ENCODE results near the gene S100A4.
"Not testable (repeated sequence)": the region's sequence is repeated elsewhere in the genome, so short reads cannot be mapped to it uniquely, and the experiment has no call there.

Gene S100A4

GRCh38 chr1:153567621-153568366 lies 22.2 kb upstream of the S100A4 start:
- Histone ChIP-seq H3K4me1 (ENCODE audit: control insufficient read depth, insufficient read depth, low read length) (peaks cover 36% of the 10 kb centered on the region), H3K9ac (ENCODE audit: low read length in 2 of 2) (peak overlapping the region; percentile 64 to 71)

DNA sequence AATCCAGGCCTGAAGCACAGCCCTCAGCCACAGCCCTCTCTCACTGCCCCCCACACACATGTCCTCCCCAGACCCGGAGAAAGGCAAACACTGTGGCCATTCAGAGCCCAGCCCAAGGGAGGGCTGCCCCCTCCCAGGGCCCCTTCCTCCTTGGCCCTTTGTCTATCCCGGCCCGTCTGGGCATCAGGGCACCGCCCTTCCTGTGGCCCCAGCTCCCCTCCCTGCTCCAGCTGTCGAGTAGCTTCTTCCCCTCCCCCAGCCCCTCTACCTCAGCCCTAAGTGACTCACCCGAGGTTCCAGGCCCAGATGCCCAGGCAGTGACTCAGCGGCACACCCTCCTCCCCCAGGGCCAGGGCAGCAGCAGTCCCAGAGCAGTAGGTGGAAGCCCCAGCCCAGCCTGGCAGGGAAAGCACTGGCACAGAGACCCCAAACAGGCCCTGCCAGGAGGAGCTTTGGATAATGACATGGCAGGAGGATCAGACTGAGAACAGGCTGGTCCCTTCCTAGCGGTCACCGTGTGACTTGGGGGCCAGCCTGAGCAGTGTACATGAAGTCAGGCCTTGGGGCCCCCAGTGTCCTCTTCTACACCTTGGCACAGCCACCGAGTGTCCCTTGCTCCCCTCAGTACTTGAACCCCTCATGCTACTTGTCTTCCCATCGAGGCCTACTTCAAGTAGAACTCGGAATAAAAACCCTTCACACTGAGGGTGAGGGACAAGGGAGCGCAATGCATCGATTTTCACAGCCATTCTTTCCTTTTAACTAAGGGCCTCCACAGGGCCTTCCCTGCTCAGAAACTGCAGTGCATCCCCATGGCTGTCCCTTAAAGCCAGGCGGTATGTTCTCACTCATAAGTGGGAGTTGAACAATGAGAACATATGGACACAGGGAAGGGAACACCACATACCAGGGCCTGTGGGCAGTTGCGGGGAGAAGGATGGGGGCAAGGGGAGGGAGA lies 21.1 kb upstream of the S100A4 start:
- no peaks in the 10 kb centered on the region for H3K27me3 ChIP-seq (ENCODE audit: control insufficient read depth in 1 of 2, insufficient read depth in 2 of 2, low read length in 2 of 2)
- no peaks in the 10 kb centered on the region for H3K36me3 ChIP-seq (ENCODE audit: control insufficient read depth in 2 of 2, insufficient read depth in 2 of 2, low read length in 2 of 2)
- H3K9me3 ChIP-seq (ENCODE audit: control insufficient read depth in 2 of 2, low read length in 2 of 2): no peaks in the 10 kb centered on the region
- H3K4me1 ChIP-seq (ENCODE audit: control insufficient read depth, insufficient read depth, low read length): peaks cover 36% of the 10 kb centered on the region
- peak overlapping the region; percentile 12 to 44 for H3K4me3 ChIP-seq (ENCODE audit: low read length in 2 of 2)
- peak overlapping the region; percentile 71 for H3K27ac ChIP-seq (ENCODE audit: low read length)
- peak overlapping the region; percentile 20 to 58 for H3K9ac ChIP-seq (ENCODE audit: low read length in 2 of 2)

More at GRCh38 chr1:153567621-153568366, 22.2 kb upstream of the S100A4 start:
- H3K9me3 ChIP-seq (ENCODE audit: control insufficient read depth in 2 of 2, low read length in 2 of 2): no peaks in the 10 kb centered on the region
- H3K4me3 ChIP-seq (ENCODE audit: low read length in 2 of 2): peak overlapping the region; percentile 60 to 73
- H3K27ac ChIP-seq (ENCODE audit: low read length): peak overlapping the region; percentile 46
- H3K27me3 ChIP-seq (ENCODE audit: control insufficient read depth in 1 of 2, insufficient read depth in 2 of 2, low read length in 2 of 2): no peaks in the 10 kb centered on the region
- no peaks in the 10 kb centered on the region for H3K36me3 ChIP-seq (ENCODE audit: control insufficient read depth in 2 of 2, insufficient read depth in 2 of 2, low read length in 2 of 2)

DNA sequence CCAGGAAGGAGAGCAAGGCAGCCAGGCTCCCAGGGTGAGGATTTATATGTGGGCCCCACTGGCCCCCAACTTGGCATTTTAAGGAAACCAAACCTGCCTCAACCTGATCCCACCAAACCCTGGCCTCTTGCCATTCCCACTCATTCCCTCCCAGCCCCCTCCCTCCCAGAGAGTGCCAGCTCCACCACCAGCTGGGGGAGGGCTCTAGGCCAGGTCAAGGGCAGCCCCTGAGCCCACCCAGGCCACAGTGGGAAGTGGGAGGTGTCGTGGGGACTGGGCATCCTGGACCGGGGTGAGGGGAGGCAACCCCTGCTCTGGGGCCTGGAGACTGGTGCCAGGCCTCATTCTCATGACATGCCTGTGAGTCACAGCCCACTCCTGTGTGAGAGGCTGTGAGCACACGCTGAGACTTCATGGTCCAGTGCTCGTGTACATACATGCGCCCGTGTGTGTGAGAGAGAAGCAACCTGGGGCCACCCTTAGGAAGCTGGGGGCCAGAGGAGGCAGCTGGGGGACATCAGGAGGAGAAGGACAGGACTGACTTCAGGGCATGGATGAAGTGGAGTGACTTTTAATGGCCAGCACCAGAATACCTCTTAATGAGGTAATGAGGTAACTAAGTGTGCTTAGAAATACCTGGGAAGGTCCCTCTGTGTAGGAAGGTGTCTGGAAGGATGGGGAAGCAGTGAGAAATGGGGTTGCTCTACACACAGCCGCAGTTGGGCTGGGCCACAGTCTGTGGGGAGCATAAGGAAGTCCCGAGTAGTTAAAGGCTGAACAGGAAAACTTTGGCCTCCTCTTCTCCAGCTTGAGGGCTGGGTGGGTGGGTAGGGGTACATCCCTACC lies 20.1 kb upstream of the S100A4 start, which contains the start of gene S100A2:
Gene S100A2, minus strand, starts transcription at position 316 of the 846 bp plus-strand sequence. CDS start 1,967 bp downstream, outside the sequence.
- Histone ChIP-seq H3K36me3 (ENCODE audit: control insufficient read depth in 2 of 2, insufficient read depth in 2 of 2, low read length in 2 of 2) (no peaks in the 10 kb centered on the region), H3K4me1 (ENCODE audit: control insufficient read depth, insufficient read depth, low read length) (peaks cover 37% of the 10 kb centered on the region), H3K27ac (ENCODE audit: low read length) (peak within 1 kb of the TSS; percentile 71), H3K27me3 (ENCODE audit: control insufficient read depth in 1 of 2, insufficient read depth in 2 of 2, low read length in 2 of 2) (no peaks in the 10 kb centered on the region), H3K9me3 (ENCODE audit: control insufficient read depth in 2 of 2, low read length in 2 of 2) (no peaks in the 10 kb centered on the region), H3K4me3 (ENCODE audit: low read length in 2 of 2) (peak within 1 kb of the TSS; percentile 12 to 44), H3K9ac (ENCODE audit: low read length in 2 of 2) (peak within 1 kb of the TSS; percentile 20 to 58)

GRCh38 chr1:153563991-153564390 lies 18.4 kb upstream of the S100A4 start:
- Histone ChIP-seq H3K27me3 (ENCODE audit: control insufficient read depth in 1 of 2, insufficient read depth in 2 of 2, low read length in 2 of 2) (no peaks in the 10 kb centered on the region), H3K36me3 (ENCODE audit: control insufficient read depth in 2 of 2, insufficient read depth in 2 of 2, low read length in 2 of 2) (no peaks in the 10 kb centered on the region), H3K9me3 (ENCODE audit: control insufficient read depth in 2 of 2, low read length in 2 of 2) (no peaks in the 10 kb centered on the region), H3K9ac (ENCODE audit: low read length in 2 of 2) (no peak overlapping the region), H3K27ac (ENCODE audit: low read length) (no peak overlapping the region), H3K4me1 (ENCODE audit: control insufficient read depth, insufficient read depth, low read length) (peaks cover 37% of the 10 kb centered on the region), H3K4me3 (ENCODE audit: low read length in 2 of 2) (no peak overlapping the region)

- Histone ChIP-seq H3K4me3 (ENCODE audit: low read length in 2 of 2) (no peak overlapping the region), H3K27me3 (ENCODE audit: control insufficient read depth in 1 of 2, insufficient read depth in 2 of 2, low read length in 2 of 2) (no peaks in the 10 kb centered on the region), H3K27ac (ENCODE audit: low read length) (no peak overlapping the region), H3K9me3 (ENCODE audit: control insufficient read depth in 2 of 2, low read length in 2 of 2) (no peaks in the 10 kb centered on the region), H3K36me3 (ENCODE audit: control insufficient read depth in 2 of 2, insufficient read depth in 2 of 2, low read length in 2 of 2) (no peaks in the 10 kb centered on the region), H3K9ac (ENCODE audit: low read length in 2 of 2) (no peak overlapping the region), H3K4me1 (ENCODE audit: control insufficient read depth, insufficient read depth, low read length) (peaks cover 33% of the 10 kb centered on the region)
Observed at GRCh38 chr1:153563483-153563901, 17.9 kb upstream of the S100A4 start.

- peaks cover 20% of the 10 kb centered on the region for H3K4me1 ChIP-seq (ENCODE audit: control insufficient read depth, insufficient read depth, low read length)
- H3K36me3 ChIP-seq (ENCODE audit: control insufficient read depth in 2 of 2, insufficient read depth in 2 of 2, low read length in 2 of 2); H3K4me3 ChIP-seq (ENCODE audit: low read length in 2 of 2); H3K9ac ChIP-seq (ENCODE audit: low read length in 2 of 2); H3K27ac ChIP-seq (ENCODE audit: low read length); H3K27me3 ChIP-seq (ENCODE audit: control insufficient read depth in 1 of 2, insufficient read depth in 2 of 2, low read length in 2 of 2); H3K9me3 ChIP-seq (ENCODE audit: control insufficient read depth in 2 of 2, low read length in 2 of 2): not testable (repeated sequence)
Observed at GRCh38 chr1:153562021-153562420, 16.4 kb upstream of the S100A4 start.

- no peaks in the 10 kb centered on the region for H3K27me3 ChIP-seq (ENCODE audit: control insufficient read depth in 1 of 2, insufficient read depth in 2 of 2, low read length in 2 of 2)
- H3K27ac ChIP-seq (ENCODE audit: low read length): no peak overlapping the region
- no peak overlapping the region for H3K9ac ChIP-seq (ENCODE audit: low read length in 2 of 2)
- peaks cover 15% of the 10 kb centered on the region for H3K4me1 ChIP-seq (ENCODE audit: control insufficient read depth, insufficient read depth, low read length)
- no peaks in the 10 kb centered on the region for H3K9me3 ChIP-seq (ENCODE audit: control insufficient read depth in 2 of 2, low read length in 2 of 2)
- no peak overlapping the region for H3K4me3 ChIP-seq (ENCODE audit: low read length in 2 of 2)
- no peaks in the 10 kb centered on the region for H3K36me3 ChIP-seq (ENCODE audit: control insufficient read depth in 2 of 2, insufficient read depth in 2 of 2, low read length in 2 of 2)
Observed at GRCh38 chr1:153561466-153561985, 15.9 kb upstream of the S100A4 start.

DNA sequence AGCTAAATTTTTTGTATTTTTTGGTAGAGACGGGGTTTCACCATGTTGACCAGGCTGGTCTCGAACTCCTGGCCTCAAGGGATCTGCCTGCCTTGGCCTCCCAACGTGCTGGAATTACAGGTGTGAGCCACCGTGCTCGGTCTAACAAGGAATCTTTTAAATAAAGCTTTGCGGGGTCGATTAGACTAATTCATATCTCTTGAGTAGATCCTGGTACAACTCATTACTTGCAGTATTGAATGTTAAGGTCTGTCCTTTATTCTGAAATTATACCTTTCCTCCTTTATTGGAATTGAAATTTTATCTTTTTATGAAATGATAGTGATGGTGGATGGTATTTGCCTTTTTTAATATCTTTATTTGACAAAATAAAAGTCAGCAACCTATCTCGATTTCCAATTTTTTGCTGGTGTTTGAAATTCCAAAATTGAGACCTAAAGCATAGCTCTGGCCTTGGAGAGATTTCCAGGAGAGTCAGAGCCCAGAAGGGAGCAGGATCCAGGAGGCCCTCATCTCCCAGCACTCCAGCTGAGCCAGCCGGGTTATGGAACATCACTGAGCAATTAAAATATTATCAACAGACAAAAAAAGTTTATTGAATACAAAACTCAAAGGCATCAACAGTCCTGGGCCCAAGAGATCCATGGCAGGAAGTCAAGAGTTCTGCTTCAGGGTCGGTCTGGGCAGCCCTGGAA lies 15.3 kb upstream of the S100A4 start:
- Histone ChIP-seq H3K27ac (ENCODE audit: low read length) (no peak overlapping the region), H3K9ac (ENCODE audit: low read length in 2 of 2) (no peak overlapping the region), H3K4me3 (ENCODE audit: low read length in 2 of 2) (no peak overlapping the region), H3K9me3 (ENCODE audit: control insufficient read depth in 2 of 2, low read length in 2 of 2) (no peaks in the 10 kb centered on the region), H3K36me3 (ENCODE audit: control insufficient read depth in 2 of 2, insufficient read depth in 2 of 2, low read length in 2 of 2) (no peaks in the 10 kb centered on the region), H3K27me3 (ENCODE audit: control insufficient read depth in 1 of 2, insufficient read depth in 2 of 2, low read length in 2 of 2) (no peaks in the 10 kb centered on the region), H3K4me1 (ENCODE audit: control insufficient read depth, insufficient read depth, low read length) (peaks cover 8% of the 10 kb centered on the region)

DNA sequence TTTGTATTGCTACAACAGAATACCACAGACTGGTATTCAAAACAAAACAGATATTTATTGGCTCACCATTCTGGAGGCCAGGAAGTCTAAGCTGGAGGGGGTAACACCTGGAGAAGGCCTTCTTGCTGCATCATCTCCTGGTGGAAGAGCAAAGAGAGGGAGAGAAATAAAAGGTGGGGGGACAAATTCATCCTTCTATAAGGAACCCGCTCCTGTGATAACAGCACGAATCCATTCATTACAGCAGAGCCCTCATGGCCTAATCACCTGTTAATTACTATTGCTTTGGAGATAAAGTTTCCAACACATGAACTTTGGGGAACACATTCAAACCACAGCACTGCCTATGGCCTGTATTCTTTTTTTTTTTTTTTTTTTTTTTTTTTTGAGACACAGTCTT lies 14.6 kb upstream of the S100A4 start:
- Histone ChIP-seq H3K4me1 (ENCODE audit: control insufficient read depth, insufficient read depth, low read length) (peaks cover 2% of the 10 kb centered on the region), H3K9me3 (ENCODE audit: control insufficient read depth in 2 of 2, low read length in 2 of 2) (no peaks in the 10 kb centered on the region), H3K9ac (ENCODE audit: low read length in 2 of 2) (no peak overlapping the region), H3K36me3 (ENCODE audit: control insufficient read depth in 2 of 2, insufficient read depth in 2 of 2, low read length in 2 of 2) (no peaks in the 10 kb centered on the region), H3K4me3 (ENCODE audit: low read length in 2 of 2) (no peak overlapping the region), H3K27ac (ENCODE audit: low read length) (no peak overlapping the region), H3K27me3 (ENCODE audit: control insufficient read depth in 1 of 2, insufficient read depth in 2 of 2, low read length in 2 of 2) (no peaks in the 10 kb centered on the region)
